HG03575 (cell line): ENCODE measurements around the gene LNX1.

Source experiments
- ATAC-seq: cut with Tn5 transposase; IDR thresholded peaks from one replicate; pipeline ENCODE4 v1.9.1; 2021; ENCODE audit not compliant: unreplicated experiment, insufficient number of reproducible peaks, low FRiP score; ENCODE audit errors: extremely low read depth

The LNX1 gene

DNA sequence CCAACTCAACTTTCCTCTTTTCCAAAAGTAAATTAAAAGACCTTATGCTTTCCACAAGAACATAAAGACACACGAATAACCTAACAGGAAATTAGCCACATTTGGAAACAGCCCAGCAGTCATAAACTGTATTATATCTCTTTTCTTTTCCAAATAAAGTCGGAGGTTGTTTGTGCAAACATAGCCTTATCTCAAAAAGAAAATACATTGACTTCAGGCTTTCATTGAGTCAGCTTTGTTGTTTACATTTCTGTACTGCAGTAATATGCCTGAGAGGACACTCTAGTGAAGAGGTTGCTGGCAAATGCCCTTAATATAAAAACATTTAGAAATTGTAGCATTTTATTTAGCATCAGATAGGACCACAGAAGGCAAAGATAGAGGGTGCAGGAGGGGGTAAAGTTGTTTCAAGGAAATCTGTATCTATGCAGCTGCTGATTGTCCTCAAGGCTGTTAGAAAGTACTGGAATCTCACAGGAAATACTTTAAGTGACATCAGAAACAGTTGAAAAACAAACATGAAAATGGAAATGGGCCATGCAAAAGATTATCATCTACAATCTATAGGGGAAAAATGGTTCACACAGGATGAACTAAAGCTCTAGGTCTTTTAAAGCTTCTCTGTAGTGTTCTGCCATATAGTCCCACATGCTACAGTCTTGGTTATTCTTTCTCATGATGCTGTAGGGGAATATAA lies 14.5 kb downstream of the LNX1 start:
- no peak for ATAC-seq

DNA sequence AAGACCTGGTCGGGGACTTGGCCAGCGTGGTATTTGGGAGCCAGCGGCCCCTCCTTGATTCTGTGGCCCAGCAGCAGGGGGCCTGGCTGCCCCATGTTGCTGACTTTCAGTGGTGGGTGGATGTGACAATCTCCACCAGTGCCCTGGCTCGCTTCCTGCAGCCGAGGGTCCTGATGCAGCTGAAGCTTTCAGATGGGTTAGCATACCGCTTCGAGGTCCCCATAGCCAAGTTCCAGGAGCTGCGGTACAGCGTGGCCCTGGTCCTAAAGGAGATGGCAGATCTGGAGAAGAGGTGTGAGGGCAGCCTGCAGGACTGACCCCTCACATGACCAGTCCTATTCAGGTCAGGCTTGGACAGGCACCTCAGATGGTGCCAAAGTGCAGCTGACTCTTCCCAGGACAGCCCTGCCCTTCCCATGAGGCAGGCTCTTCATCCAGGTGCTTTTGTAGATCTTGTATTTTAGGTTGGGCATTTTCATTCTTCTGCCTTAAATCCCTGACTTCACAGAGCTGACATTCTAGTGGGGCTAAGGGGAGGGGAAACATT lies 15.1 kb downstream of the LNX1 start:
- ATAC-seq = no peak

DNA sequence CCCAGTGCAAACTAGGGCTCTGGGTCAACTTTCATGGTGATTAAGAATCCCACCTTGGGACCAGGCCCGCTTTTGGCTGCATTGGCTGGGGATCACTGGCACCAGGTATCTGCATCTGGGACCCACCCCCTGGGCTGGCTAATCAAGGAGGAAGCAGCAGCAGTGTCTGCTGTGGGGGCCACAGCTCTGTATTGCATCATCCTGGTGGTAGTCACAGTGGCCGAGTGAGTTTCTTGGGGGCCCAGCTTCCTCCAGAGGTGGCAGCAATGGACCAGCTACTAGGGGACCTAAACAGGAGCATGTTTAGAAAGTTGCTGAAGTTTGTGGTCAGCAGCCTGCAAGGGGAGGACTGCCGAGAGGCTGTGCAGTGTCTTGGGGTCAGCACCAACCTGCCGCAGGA lies 15.7 kb downstream of the LNX1 start:
- no peak for ATAC-seq

GRCh38 chr4:53574528-53574927 lies 16.8 kb downstream of the LNX1 start:
- no peak for ATAC-seq

DNA sequence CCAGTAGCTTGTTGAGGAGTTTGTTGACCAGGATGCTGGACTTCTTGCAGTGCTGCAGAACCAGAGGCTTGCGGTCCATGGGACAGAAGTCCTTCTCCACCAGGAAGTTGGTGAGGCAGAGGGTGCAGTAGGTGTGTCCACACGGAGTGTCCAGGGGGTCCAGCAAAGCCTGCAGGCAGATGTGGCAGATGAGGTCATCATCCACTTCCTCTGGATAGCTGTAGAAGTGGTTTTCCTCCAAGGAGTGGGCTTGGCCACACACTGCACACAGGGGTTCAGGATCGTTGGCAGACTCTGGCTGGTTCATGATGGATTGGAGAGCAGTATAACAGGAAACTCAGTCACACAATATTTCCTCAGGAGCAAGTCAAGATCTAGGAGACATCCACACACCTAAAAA lies 17.6 kb downstream of the LNX1 start:
- no peak for ATAC-seq

- ATAC-seq = no peak
Measured at GRCh38 chr4:53572600-53572994, 18.7 kb downstream of the LNX1 start.

DNA sequence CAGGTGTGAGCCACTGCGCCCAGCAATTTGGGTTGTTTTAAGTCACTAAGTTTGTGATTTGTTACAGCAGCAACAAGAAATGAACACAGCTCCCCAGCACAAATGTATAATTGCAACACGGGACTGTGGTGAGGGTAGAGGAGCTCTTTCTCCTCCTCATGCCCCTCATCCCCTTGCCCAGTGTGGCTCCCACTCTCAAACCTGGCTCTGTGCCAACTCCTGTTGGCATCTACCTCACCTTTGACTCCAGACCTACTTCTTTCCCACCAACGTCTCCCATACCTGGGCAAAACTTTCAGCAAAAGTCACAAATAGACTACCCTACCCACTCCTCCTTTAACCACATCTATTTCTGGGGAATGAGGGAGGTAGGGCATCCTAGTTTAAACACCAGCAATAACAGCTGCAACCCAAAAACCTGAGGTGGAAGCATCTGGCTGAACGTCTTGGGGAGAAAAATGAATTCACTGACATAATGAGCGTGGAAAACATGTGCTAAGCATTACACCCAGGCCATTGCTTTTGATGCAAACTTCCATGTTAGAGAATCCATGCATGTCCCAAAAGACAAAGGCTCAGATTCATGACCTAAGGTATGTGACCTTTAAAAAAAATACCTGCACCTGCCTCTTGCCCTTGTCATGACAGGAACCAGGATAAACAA lies 19.2 kb downstream of the LNX1 start:
- no peak for ATAC-seq

- no peak for ATAC-seq
Measured at GRCh38 chr4:53563824-53564223, 27.5 kb downstream of the LNX1 start.

DNA sequence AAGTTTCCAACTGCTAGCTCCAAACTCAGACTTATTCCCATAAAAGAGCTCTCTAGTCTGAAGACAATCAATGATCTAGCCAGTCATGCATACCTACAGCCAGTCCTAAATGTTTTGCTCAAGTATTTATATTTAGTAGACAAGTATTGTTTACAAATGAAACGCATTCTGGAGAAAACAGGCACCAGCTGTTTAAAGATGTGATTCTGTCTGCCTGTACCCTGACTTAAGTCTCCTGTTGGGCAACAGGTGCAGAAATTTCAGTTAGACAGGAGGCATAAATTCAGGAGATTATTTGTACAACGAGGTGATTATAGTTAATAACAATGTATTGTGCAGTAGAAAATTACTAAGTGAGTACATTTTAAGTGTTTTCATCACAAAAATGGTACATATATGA lies 28.9 kb downstream of the LNX1 start:
- no peak for ATAC-seq

DNA sequence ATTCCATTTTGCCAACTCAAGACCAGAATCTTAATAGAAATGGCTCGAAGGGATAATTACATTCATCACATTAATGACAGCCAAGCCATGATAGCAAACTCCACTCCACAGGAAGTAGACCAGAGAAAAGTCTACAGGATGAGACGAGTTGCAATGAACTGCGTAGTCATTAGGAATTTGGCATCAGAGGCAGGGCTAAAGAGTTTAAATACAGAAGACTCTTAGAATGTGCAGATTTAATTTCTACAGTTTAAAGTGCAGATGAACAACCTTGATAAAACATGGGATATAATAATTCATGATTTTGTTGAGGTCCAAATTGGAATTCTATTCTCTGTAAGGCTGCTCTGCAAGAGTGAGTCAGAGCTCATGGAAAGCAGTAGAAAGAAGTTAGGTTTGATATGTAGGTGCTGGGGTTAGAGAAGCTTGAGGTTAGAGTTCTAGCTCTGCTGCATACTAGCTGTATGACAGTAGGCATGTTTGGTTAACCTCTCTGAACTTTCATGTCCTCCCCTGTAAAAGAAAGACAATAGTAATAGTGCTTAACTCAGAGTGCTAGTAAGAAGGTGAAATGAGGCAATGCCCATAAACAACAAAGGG lies 32.2 kb downstream of the LNX1 start:
- no peak for ATAC-seq

GRCh38 chr4:53558065-53558801 lies 33.1 kb downstream of the LNX1 start:
- ATAC-seq = no peak

DNA sequence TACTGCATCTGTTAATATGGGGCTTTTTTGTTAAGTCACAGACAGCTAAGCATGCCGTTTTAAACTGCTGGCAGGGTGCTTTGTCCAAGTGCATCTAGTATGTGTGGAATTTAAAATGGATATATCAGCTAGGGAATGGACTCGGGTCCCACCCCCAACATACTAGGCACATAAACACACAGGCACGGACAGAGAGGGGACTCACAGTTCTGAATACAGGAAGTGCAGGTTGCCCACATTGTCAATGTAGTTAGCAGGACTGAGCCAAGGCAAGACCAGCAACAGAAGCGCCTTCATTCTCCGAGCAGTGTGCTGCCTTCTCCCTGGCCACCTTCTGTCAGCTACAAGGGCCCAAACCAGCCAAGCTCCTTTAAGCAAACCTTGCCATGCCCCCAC lies 33.6 kb downstream of the LNX1 start:
- ATAC-seq = no peak

DNA sequence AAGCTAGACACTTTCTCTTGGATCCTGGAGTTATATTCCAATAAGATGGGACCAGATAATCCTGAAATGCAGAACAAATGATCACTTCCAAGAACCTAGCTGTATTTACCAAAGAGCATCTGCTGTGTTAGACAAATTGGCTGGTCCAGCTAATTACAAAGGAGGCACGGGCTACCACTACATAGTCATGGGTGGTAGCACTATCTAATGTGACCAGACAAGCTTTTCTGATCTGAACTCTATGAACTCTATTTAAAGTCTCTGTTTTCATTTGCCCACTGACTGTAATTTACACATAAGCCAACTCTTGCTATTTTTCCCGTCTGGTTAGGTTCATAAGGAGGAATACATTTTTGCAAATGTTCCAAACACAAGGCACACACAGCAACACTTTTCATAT lies 34.6 kb downstream of the LNX1 start:
- ATAC-seq = no peak

- ATAC-seq = no peak
Measured at GRCh38 chr4:53553486-53554210, 37.6 kb downstream of the LNX1 start.

GRCh38 chr4:53552711-53553110 lies 38.6 kb downstream of the LNX1 start:
- no peak for ATAC-seq

- no peak for ATAC-seq
Measured at GRCh38 chr4:53551958-53552357, 39.3 kb downstream of the LNX1 start.

- ATAC-seq = no peak
Measured at GRCh38 chr4:53551281-53551864, 39.9 kb downstream of the LNX1 start.

GRCh38 chr4:53548662-53549061 lies 42.6 kb downstream of the LNX1 start:
- ATAC-seq = no peak

DNA sequence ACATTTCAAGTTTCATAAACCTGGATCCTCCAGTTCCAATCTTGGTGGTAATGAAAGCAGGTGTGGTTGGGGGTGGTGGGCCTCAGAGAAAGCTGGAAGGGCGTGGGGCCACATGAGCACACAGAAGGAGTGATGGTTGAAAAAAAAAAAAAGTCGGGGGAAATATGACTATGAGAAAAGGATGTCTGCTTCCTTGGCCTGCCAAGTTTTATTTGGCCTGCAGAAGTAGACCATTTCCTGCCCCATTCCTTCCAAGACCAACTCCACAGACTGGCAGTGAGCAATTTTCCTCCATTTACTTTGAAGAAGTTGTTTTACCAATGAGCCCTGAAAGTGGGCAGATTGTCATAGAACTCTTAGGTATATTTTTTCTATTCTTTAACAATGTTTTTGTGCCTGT lies 43.3 kb downstream of the LNX1 start:
- ATAC-seq = no peak
